BLaER1 (cell line): ENCODE measurements around the gene S100A12.
"Not testable (repeated sequence)": the region's sequence is repeated elsewhere in the genome, so short reads cannot be mapped to it uniquely, and the experiment has no call there.

Experiments used
- H3K27ac ChIP-seq: shearing (Covaris generic); formaldehyde crosslinking; 2 replicates; pipeline ENCODE4 v1.8.1; 2022
- H3K27me3 ChIP-seq: shearing (Covaris generic); formaldehyde crosslinking; 2 replicates; pipeline ENCODE4 v1.8.1; 2022
- H3K36me3 ChIP-seq: shearing (Covaris generic); formaldehyde crosslinking; 2 replicates; pipeline ENCODE4 v1.8.1; 2022
- H3K4me1 ChIP-seq: shearing (Covaris generic); formaldehyde crosslinking; 2 replicates; pipeline ENCODE4 v1.8.1; 2022
- H3K4me2 ChIP-seq: shearing (Covaris generic); formaldehyde crosslinking; 2 replicates; pipeline ENCODE4 v1.8.1; 2022
- H3K4me3 ChIP-seq: shearing (Covaris generic); formaldehyde crosslinking; 2 replicates; pipeline ENCODE4 v1.8.1; 2022
- H3K9ac ChIP-seq: shearing (Covaris generic); formaldehyde crosslinking; 2 replicates; pipeline ENCODE4 v1.8.1; 2022
- H3K9me3 ChIP-seq: shearing (Covaris generic); formaldehyde crosslinking; 2 replicates; pipeline ENCODE4 v1.8.1; 2022
- H4K20me1 ChIP-seq: shearing (Covaris generic); formaldehyde crosslinking; 2 replicates; pipeline ENCODE4 v1.8.1; 2022
- Cebpa-rat ChIP-seq: shearing (Covaris generic); IDR thresholded peaks from 2 replicates; pipeline ENCODE4 v1.8.1; 2022

The S100A12 gene

DNA sequence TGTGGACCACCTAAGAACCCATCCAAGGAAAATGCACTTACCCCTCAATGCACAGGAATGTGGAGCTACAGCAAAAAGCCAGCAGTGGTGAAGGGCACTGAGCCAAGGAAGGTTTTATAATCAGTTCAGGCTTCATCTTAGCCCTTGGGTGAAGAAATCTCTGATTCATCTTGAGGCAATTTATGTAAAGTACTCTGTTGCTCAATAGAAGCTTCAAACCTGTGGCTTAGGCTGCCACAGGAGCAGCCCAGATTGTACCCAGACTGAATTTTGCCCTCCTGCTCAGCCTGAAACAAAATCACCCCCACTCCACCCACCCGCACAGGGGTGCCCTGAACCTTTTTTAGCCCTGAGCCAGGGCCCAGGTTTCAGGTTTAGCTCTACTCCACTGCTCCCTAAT, at the start of gene S100A12:
S100A12 (minus strand) TSS at position 111 of the 400 bp plus-strand sequence. CDS start 1,029 bp downstream, outside the sequence.
- Histone ChIP-seq H3K27me3 (no peaks in the 10 kb centered on the region), H3K36me3 (no peaks in the 10 kb centered on the region), H3K4me1 (no peaks in the 10 kb centered on the region), H3K4me2 (no peak within 1 kb of the TSS), H3K9ac (no peak within 1 kb of the TSS), H4K20me1 (no peaks in the 10 kb centered on the region), H3K4me3 (no peak within 1 kb of the TSS), H3K27ac (no peak within 1 kb of the TSS), H3K9me3 (peaks cover 3% of the 10 kb centered on the region; the same call in 1 of the 2 replicates)
- TF ChIP-seq Cebpa-rat = no peak

DNA sequence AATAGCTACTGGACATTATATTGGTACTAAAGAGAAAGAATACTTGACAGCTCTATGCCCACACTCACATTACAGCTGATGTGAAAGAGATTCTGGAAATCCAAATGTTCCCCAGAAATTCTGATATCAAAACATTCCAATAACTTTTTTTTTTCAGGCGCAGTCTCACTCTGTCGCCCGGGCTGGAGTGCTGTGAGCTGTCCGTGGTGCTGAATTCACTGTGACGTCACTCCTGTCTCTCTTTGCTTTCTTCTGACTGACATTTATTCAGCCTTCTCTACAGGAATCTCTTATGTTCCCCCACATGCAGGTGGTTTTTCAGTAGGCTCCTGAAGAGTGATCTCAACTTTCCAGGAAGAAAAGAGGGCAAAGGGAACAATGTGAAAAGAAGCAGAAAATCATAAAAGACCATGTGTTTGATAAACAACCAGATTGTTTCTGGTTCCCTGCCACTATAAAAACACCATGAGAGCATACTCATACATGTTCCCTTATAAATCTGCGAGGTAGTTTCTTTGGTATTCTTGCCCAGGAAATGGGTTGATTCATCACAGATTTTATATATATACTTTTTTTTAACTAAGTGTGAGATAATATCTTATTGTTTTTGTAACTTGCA, 47.1 kb upstream of the S100A12 start:
- no peaks in the 10 kb centered on the region for H3K27me3 ChIP-seq
- no peak overlapping the region for H3K9ac ChIP-seq
- H3K36me3 ChIP-seq = no peaks in the 10 kb centered on the region
- no peaks in the 10 kb centered on the region for H3K4me1 ChIP-seq
- no peak overlapping the region for H3K4me3 ChIP-seq
- TF ChIP-seq Cebpa-rat = no peak
- H4K20me1 ChIP-seq = peaks cover 12% of the 10 kb centered on the region; the same call in 1 of the 2 replicates
- H3K9me3 ChIP-seq = no peaks in the 10 kb centered on the region
- H3K27ac ChIP-seq = no peak overlapping the region
- no peak overlapping the region for H3K4me2 ChIP-seq

DNA sequence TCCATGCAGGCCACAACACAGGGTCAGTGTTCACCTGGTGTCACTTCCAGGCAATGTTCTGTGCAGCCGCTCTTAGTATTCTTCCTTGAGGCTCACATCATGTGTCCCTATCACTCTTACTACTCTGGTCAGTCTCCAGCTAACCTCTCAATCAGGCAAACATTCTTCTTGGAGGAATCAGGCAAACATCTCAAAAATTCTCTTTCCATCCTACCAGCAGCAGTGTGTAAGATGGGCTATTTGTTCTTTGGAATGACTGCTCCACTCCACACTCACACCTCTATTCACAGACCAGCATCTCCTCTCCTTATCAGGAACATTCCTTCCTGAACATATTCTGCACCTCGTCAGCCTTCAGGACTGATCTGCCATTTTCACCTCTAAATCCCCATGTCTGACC, 44.9 kb upstream of the S100A12 start:
- Histone ChIP-seq H3K27me3 (no peaks in the 10 kb centered on the region), H3K9ac (no peak overlapping the region), H3K4me3 (no peak overlapping the region)

DNA sequence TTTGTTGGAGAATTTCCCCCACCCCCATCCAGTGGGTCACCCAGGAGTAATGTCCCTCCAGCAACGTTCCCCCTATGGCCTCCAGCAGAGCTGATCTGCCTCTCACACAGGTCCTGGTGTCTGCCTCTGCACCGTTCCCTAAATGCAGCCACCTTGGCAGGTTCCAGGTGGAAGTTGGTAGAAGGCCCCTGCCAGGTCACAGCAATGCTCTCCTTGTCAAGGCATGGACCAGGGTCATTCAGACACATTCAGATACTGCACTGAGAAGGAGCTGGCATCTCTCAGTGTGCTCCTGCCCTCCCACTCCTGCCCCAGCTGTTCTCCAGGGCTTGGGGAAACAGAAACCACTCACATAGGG, 44.0 kb upstream of the S100A12 start:
- H3K36me3 ChIP-seq, H3K27me3 ChIP-seq, H3K4me1 ChIP-seq, H3K27ac ChIP-seq, H3K9me3 ChIP-seq, H3K4me3 ChIP-seq, H3K4me2 ChIP-seq, H3K9ac ChIP-seq: not testable (repeated sequence)
- H4K20me1 ChIP-seq = peaks cover 12% of the 10 kb centered on the region; the same call in 1 of the 2 replicates

More for the DNA sequence above, 44.9 kb upstream of the S100A12 start:
- Histone ChIP-seq H3K9me3 (no peaks in the 10 kb centered on the region), H3K4me2 (no peak overlapping the region), H3K36me3 (no peaks in the 10 kb centered on the region), H3K27ac (no peak overlapping the region), H3K4me1 (no peaks in the 10 kb centered on the region; the same call in 1 of the 2 replicates), H4K20me1 (peaks cover 12% of the 10 kb centered on the region; the same call in 1 of the 2 replicates)
- TF ChIP-seq Cebpa-rat = no peak

DNA sequence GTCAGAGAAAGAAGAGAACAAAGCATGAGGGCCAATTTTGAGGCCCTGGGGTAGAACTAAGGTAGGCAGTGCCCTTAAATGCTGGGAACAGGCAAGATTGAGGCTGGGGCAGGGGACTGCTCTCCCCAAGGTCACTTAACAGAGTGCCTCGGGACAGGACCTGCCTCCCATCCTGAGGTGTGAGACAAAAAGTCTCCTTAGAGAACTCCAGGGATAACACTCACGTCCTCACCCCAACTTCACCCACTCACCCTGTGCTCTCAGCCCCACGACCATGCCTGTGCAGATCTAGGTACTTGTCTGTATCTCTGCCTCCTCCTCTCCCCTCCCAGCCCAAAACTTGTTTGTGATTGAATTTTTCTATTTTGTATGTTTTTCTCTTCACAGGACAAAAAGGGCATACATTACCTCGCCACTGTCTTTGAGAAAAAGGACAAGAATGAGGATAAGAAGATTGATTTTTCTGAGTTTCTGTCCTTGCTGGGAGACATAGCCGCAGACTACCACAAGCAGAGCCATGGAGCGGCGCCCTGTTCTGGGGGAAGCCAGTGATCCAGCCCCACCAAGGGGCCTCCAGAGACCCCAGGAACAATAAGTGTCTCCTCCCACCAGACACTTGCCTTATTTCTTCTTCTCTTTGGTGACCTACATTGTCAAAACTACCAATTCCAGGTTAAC, 43.5 kb upstream of the S100A12 start:
- not testable (repeated sequence) for H3K4me1 ChIP-seq, H3K27ac ChIP-seq, H3K27me3 ChIP-seq, H3K4me3 ChIP-seq, H3K9ac ChIP-seq, H3K4me2 ChIP-seq, H3K36me3 ChIP-seq, H3K9me3 ChIP-seq
- peaks cover 12% of the 10 kb centered on the region; the same call in 1 of the 2 replicates for H4K20me1 ChIP-seq

DNA sequence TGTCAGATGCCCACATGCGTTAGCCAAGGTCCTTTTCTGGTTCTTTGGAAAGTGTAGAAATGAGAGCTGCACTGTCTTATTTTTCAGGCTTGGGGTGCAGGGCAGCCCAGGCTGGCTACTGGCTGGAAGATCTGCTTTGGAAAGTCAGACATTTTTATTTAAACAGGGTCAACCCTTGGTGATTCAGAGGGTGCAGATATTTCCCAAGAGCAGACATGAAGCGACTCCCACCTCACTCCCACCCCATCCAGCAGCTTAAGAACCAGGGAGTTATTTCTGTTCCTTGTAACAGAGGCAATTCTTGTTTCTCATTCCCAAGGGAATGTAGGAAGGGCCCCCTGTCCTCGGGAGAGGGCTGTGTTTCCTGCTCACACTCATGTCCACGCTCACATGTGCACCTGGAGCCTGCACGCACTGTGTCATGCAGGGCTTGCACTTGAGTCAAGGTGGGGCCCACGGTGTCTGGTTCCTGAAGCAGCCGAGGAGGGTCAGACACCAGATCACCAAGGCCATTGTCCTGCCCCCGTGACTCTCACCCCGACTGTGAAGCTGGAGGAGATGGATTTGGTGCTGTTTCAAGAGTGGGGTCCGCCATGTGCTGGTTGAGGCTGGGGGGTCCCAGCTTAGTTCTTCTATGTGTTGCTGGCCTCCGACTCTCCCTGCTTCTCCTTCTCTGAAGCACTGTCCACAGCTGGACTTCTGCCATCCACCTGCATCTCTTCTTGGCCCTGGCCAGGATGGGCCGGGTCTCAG, 41.9 kb upstream of the S100A12 start:
- H3K4me3 ChIP-seq = no peak overlapping the region
- no peaks in the 10 kb centered on the region for H3K27me3 ChIP-seq
- H3K4me1 ChIP-seq = no peaks in the 10 kb centered on the region; the same call in 1 of the 2 replicates
- no peaks in the 10 kb centered on the region for H3K36me3 ChIP-seq
- H3K27ac ChIP-seq = no peak overlapping the region
- no peak overlapping the region for H3K9ac ChIP-seq
- H4K20me1 ChIP-seq = peaks cover 12% of the 10 kb centered on the region; the same call in 1 of the 2 replicates
- H3K4me2 ChIP-seq = no peak overlapping the region
- no peaks in the 10 kb centered on the region for H3K9me3 ChIP-seq
- TF ChIP-seq Cebpa-rat = no peak

DNA sequence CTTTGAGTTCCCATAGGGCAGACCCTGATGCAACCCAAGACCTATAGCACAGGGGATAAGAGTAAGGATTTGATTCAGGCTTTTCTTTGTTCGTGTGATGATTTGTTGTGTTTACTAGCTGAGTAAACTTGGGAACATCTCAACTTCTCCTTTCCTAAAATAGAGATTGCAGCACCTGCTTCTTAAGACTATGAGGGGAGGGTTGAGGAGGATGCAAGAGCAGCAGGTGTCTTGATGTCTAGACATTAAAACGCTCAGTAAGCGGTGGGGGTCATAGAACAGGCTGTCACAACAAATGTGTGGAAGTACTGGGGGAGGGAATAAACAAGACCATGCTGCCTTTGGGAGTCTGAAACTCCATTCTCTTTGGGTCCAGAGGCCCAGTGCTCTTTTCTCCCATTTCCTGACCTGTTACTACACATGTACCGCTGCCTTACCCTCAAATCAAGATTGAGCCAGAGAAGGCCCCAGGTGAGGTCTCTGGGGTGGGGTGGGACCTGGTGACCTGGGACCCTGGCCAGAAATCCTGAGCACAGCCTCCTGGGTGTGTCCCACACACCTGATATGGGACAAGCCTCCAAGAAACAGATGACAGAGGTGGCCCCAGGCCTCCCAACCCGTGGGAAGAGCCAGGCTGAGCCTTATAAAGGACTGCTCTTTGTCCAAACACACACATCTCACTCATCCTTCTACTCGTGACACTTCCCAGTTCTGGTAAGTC, 40.6 kb upstream of the S100A12 start, which contains the start of gene S100A7A:
S100A7A (plus strand) TSS at position 671 of the 721 bp plus-strand sequence. CDS start 1,563 bp downstream, outside the sequence.
- Histone ChIP-seq H3K9ac (no peak within 1 kb of the TSS), H3K4me2 (no peak within 1 kb of the TSS), H3K4me1 (no peaks in the 10 kb centered on the region; the same call in 1 of the 2 replicates), H3K27me3 (no peaks in the 10 kb centered on the region), H4K20me1 (0 out of 2 replicates have a peak, but pooled peaks cover 6% of the 10 kb centered on the region), H3K4me3 (no peak within 1 kb of the TSS), H3K27ac (no peak within 1 kb of the TSS), H3K9me3 (no peaks in the 10 kb centered on the region), H3K36me3 (no peaks in the 10 kb centered on the region)
- no peak for TF ChIP-seq Cebpa-rat

DNA sequence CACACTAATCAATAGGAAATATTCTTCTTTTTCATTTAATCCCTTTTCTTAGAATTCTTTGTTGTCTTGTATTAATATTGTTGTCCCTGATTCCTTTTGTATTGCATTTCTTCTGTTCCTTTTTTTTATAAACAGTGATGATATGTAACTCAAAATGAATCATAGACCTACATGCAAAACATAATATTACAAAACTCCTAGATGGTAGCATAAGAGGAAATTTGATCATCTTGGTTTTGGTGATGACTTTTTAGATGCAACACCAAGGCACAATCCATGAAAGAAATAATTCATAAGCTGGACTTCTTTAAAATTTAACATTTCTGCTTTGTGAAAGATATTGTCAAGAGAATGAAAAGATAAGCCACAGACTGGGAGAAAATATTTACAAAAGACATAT, 38.5 kb upstream of the S100A12 start:
- not testable (repeated sequence) for H3K4me1 ChIP-seq, H4K20me1 ChIP-seq, H3K9me3 ChIP-seq, H3K4me2 ChIP-seq, H3K9ac ChIP-seq, H3K4me3 ChIP-seq, H3K36me3 ChIP-seq, H3K27ac ChIP-seq, H3K27me3 ChIP-seq

DNA sequence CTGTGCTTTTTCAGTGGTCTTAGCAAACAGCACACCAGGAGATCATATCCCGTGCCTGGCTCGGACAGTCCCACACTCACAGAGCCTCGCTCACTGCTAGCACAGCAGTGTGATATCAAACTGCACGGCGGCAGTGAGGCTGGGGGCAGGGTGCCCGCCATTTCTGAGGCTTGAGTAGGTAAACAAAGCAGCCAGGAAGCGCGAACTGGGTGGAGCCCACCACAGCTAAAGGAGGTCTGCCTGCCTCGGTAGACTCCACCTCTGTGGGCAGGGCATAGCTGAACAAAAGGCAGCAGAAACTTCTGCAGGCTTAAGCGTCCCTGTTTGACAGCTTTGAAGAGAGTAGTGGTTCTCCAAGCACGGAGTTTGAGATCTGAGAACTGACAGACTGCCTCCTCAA, 31.9 kb upstream of the S100A12 start:
- not testable (repeated sequence) for H3K4me2 ChIP-seq, H3K4me3 ChIP-seq, H4K20me1 ChIP-seq, H3K27me3 ChIP-seq, H3K4me1 ChIP-seq, H3K27ac ChIP-seq, H3K9ac ChIP-seq, H3K9me3 ChIP-seq, H3K36me3 ChIP-seq

DNA sequence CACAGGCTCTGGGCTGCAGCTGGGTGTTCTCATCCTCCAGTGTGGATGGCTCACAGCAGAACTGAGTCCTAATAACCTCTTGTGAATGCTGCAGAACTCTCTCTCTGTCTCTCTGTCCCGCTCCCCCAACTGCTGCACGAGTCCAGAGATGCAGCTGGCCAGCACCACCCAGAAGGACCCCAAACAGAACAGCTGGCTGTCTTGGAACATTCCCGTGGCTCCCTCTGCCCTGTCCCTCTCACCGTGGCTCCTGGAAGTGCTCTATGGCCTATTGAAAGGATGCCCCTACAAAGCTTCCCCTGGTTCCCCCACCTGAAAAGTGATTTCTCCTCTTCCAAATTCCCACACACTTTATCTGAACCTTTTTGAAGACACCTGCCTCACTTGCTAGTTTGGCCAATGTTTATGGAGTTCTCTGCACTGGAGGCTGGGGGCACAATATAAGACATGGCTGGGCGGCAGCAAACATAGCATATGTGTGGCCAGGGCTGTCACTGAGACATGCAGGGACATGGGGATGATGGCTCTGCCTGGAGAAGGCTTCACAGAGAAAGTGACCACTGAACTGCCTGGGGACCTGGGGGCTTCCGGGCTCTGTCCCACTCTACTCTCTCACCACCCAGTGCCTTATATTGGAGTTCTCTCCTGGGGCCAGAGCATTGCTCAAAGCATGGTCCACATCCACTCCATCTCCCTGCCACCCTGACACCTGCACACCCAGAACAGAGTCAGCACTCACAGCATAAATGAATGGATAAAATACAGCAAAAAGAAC, 30.6 kb upstream of the S100A12 start:
- not testable (repeated sequence) for H3K9me3 ChIP-seq, H3K36me3 ChIP-seq, H3K4me1 ChIP-seq, H3K4me2 ChIP-seq, H3K27me3 ChIP-seq, H3K27ac ChIP-seq, H3K9ac ChIP-seq, H3K4me3 ChIP-seq, H4K20me1 ChIP-seq
